DND-41 (cell line): ENCODE data around the gene EXD3.

Source experiments
- ATAC-seq: fragments of 200-7000 bp; cut with Tn5 transposase; 3 replicates; pipeline ENCODE4 v1.9.1; 2021; ENCODE audit warnings: low read depth; ENCODE audit not compliant: insufficient read depth
- DNase-seq: peaks from one replicate; pipeline ENCODE4 v3.0.0-alpha.2; 2020
- H2AFZ ChIP-seq: 2 replicates; pipeline ENCODE4 v1.6.0; 2012; ENCODE audit warnings: low read depth, low read length
- H3K27ac ChIP-seq: 2 replicates; pipeline ENCODE4 v1.5.1; 2012; ENCODE audit warnings: low read length, inconsistent platforms
- H3K27me3 ChIP-seq: fragments of 200-600 bp; sonication (generic); 2 replicates; pipeline ENCODE4 v1.6.0; 2012; ENCODE audit warnings: low read length, mild to moderate bottlenecking, inconsistent platforms; ENCODE audit not compliant: insufficient read depth, poor library complexity
- H3K36me3 ChIP-seq: 2 replicates; pipeline ENCODE4 v1.5.1; 2012; ENCODE audit warnings: low read length, inconsistent platforms; ENCODE audit not compliant: insufficient read depth
- H3K4me1 ChIP-seq: 2 replicates; pipeline ENCODE4 v1.5.1; 2012; ENCODE audit warnings: mild to moderate bottlenecking, low read length; ENCODE audit not compliant: insufficient read depth
- H3K4me2 ChIP-seq: 2 replicates; pipeline ENCODE4 v1.6.0; 2012; ENCODE audit warnings: mild to moderate bottlenecking, moderate library complexity, low read length, inconsistent platforms; ENCODE audit not compliant: insufficient read depth
- H3K4me3 ChIP-seq, 2 experiments: fragments of 200-600 bp in 1 of 2; shearing (Covaris generic) in 1 of 2; 2 replicates each; pipeline ENCODE4 v1.5.1; 2012 to 2016; ENCODE audit warnings: inconsistent platforms in 2 of 2, low read length in 2 of 2, mild to moderate bottlenecking in 2 of 2, low read depth in 1 of 2, moderate library complexity in 1 of 2
- H3K79me2 ChIP-seq: 2 replicates; pipeline ENCODE4 v1.6.0; 2012; ENCODE audit warnings: low read length, inconsistent platforms; ENCODE audit not compliant: insufficient read depth
- H3K9ac ChIP-seq: 2 replicates; pipeline ENCODE4 v1.6.0; 2012; ENCODE audit warnings: low read depth, mild to moderate bottlenecking, inconsistent platforms, low read length, moderate library complexity
- H3K9me3 ChIP-seq: 2 replicates; pipeline ENCODE4 v1.5.1; 2012; ENCODE audit warnings: low read length, moderate library complexity, mild to moderate bottlenecking, inconsistent platforms; ENCODE audit not compliant: insufficient read depth, severe bottlenecking
- H4K20me1 ChIP-seq: 2 replicates; pipeline ENCODE4 v1.6.0; 2012; ENCODE audit warnings: low read length; ENCODE audit not compliant: insufficient read depth
- CTCF ChIP-seq: IDR thresholded peaks from 2 replicates; pipeline ENCODE4 v1.5.1; 2012; ENCODE audit warnings: borderline replicate concordance, low read length, moderate library complexity, mild to moderate bottlenecking; ENCODE audit not compliant: poor library complexity, severe bottlenecking; ENCODE audit errors: extremely low read depth
- EZH2 ChIP-seq: IDR thresholded peaks from 3 replicates; pipeline ENCODE4 v1.6.1; 2012; ENCODE audit warnings: borderline replicate concordance, low read depth, mild to moderate bottlenecking, moderate library complexity, low read length, inconsistent platforms; ENCODE audit not compliant: severe bottlenecking

EXD3 gene

GRCh38 chr9:137314561-137315560, 108.1 kb downstream of the EXD3 start:
- H2AFZ ChIP-seq = no peak overlapping the region
- no peak for TF ChIP-seq EZH2
- TF ChIP-seq CTCF = no peak
- H3K79me2 ChIP-seq = no peaks in the 10 kb centered on the region
- DNase-seq (no peak), ATAC-seq (no peak)
- H3K4me1 ChIP-seq = no peaks in the 10 kb centered on the region
- no peaks in the 10 kb centered on the region for H3K9me3 ChIP-seq
- no peak overlapping the region for H3K4me3 ChIP-seq
- H3K4me2 ChIP-seq = no peak overlapping the region
- H4K20me1 ChIP-seq = no peaks in the 10 kb centered on the region
- no peak overlapping the region for H3K27ac ChIP-seq
- H3K9ac ChIP-seq = no peak overlapping the region
- no peaks in the 10 kb centered on the region for H3K27me3 ChIP-seq
- no peaks in the 10 kb centered on the region for H3K36me3 ChIP-seq

- no peak for TF ChIP-seq EZH2
- no peak for TF ChIP-seq CTCF
- DNase-seq (no peak), ATAC-seq (no peak)
- Histone ChIP-seq H4K20me1 (no peaks in the 10 kb centered on the region), H3K9me3 (no peaks in the 10 kb centered on the region), H3K4me2 (no peak overlapping the region), H2AFZ (no peak overlapping the region), H3K9ac (no peak overlapping the region), H3K27ac (no peak overlapping the region), H3K4me3 (no peak overlapping the region), H3K27me3 (no peaks in the 10 kb centered on the region), H3K79me2 (no peaks in the 10 kb centered on the region), H3K36me3 (no peaks in the 10 kb centered on the region), H3K4me1 (no peaks in the 10 kb centered on the region)
Observed at GRCh38 chr9:137313956-137314560, 108.9 kb downstream of the EXD3 start.

GRCh38 chr9:137313326-137313936, 109.5 kb downstream of the EXD3 start:
- Histone ChIP-seq H4K20me1 (no peaks in the 10 kb centered on the region), H3K9me3 (no peaks in the 10 kb centered on the region), H3K9ac (no peak overlapping the region), H2AFZ (no peak overlapping the region), H3K4me2 (no peak overlapping the region), H3K36me3 (no peaks in the 10 kb centered on the region), H3K27me3 (no peaks in the 10 kb centered on the region), H3K4me3 (no peak overlapping the region), H3K4me1 (no peaks in the 10 kb centered on the region), H3K79me2 (no peaks in the 10 kb centered on the region), H3K27ac (no peak overlapping the region)
- no peak for TF ChIP-seq EZH2
- TF ChIP-seq CTCF = no peak
- no peak for DNase-seq
- no peak for ATAC-seq
